SK-N-SH treated with all-trans-retinoic acid at 6 μM for 48 hours (cell line): ENCODE data around the gene CHL1.

Experiments
- ATAC-seq: fragments of 200-7000 bp; cut with Tn5 transposase; 3 replicates; pipeline ENCODE4 v1.9.1; 2020; ENCODE audit warnings: mild to moderate bottlenecking, moderate library complexity
- ARNTL ChIP-seq: fragments of 450-650 bp; formaldehyde crosslinking; IDR thresholded peaks from 2 replicates; pipeline ENCODE4 v1.5.0; 2020; ENCODE audit warnings: low read depth, mild to moderate bottlenecking, moderate library complexity, borderline replicate concordance
- ESRRG ChIP-seq: fragments of 250-450 bp; sonication (Bioruptor Pico); IDR thresholded peaks from 2 replicates; pipeline ENCODE4 v1.6.1; 2021; ENCODE audit warnings: mild to moderate bottlenecking
- GLIS3 ChIP-seq: fragments of 250-450 bp; sonication (Bioruptor Pico); IDR thresholded peaks from 2 replicates; pipeline ENCODE4 v1.5.0; 2020; ENCODE audit warnings: mild to moderate bottlenecking, moderate library complexity
- OSR1 ChIP-seq: fragments of 250-450 bp; sonication (Bioruptor Pico); IDR thresholded peaks from 2 replicates; pipeline ENCODE4 v1.8.0; 2022; ENCODE audit warnings: moderate library complexity, mild to moderate bottlenecking, inconsistent platforms
- PPARA ChIP-seq: fragments of 250-450 bp; sonication (Bioruptor Pico); IDR thresholded peaks from 2 replicates; pipeline ENCODE4 v1.5.0; 2020; ENCODE audit warnings: mild to moderate bottlenecking, borderline replicate concordance
- RARB ChIP-seq: fragments of 250-450 bp; sonication (Bioruptor Pico); IDR thresholded peaks from 2 replicates; pipeline ENCODE4 v1.8.0; 2021; ENCODE audit warnings: mild to moderate bottlenecking, moderate library complexity
- TCF4 ChIP-seq: fragments of 250-450 bp; sonication (Bioruptor Pico); IDR thresholded peaks from 2 replicates; pipeline ENCODE4 v1.8.0; 2021; ENCODE audit warnings: mild to moderate bottlenecking, moderate library complexity, borderline replicate concordance
- TOX ChIP-seq: fragments of 250-450 bp; sonication (Bioruptor Pico); IDR thresholded peaks from 2 replicates; pipeline ENCODE4 v1.8.0; 2021; ENCODE audit warnings: mild to moderate bottlenecking, moderate library complexity, borderline replicate concordance
- ZC3H10 ChIP-seq: fragments of 250-450 bp; sonication (Bioruptor Pico); IDR thresholded peaks from 2 replicates; pipeline ENCODE4 v1.5.1; 2021; ENCODE audit warnings: mild to moderate bottlenecking, moderate library complexity
- ZFP3 ChIP-seq: fragments of 250-450 bp; sonication (Bioruptor Pico); IDR thresholded peaks from 2 replicates; pipeline ENCODE4 v1.5.0; 2020; ENCODE audit warnings: mild to moderate bottlenecking, moderate library complexity
- ZFP30 ChIP-seq: fragments of 450-650 bp; formaldehyde crosslinking; IDR thresholded peaks from 2 replicates; pipeline ENCODE4 v1.5.0; 2022; ENCODE audit warnings: mild to moderate bottlenecking, moderate library complexity
- ZNF565 ChIP-seq: fragments of 450-650 bp; formaldehyde crosslinking; conservative IDR thresholded peaks from 2 replicates; pipeline ENCODE4 v1.5.0; 2020; ENCODE audit warnings: low read depth, mild to moderate bottlenecking, moderate library complexity
- ZNF70 ChIP-seq: fragments of 450-650 bp; formaldehyde crosslinking; IDR thresholded peaks from 2 replicates; pipeline ENCODE4 v1.5.0; 2020; ENCODE audit warnings: mild to moderate bottlenecking, moderate library complexity
- ZNF8 ChIP-seq: fragments of 450-650 bp; formaldehyde crosslinking; IDR thresholded peaks from 2 replicates; pipeline ENCODE4 v1.5.0; 2020; ENCODE audit warnings: mild to moderate bottlenecking, moderate library complexity
- TF ChIP-seq, protein P1 (sequence below): fragments of 250-450 bp; sonication (Bioruptor Pico); IDR thresholded peaks from 2 replicates; pipeline ENCODE4 v1.8.0; 2021; ENCODE audit warnings: low read depth, mild to moderate bottlenecking, moderate library complexity, borderline replicate concordance
- TF ChIP-seq, protein P2 (sequence below): fragments of 250-450 bp; sonication (Bioruptor Pico); IDR thresholded peaks from 2 replicates; pipeline ENCODE4 v1.5.1; 2020; ENCODE audit warnings: low read depth, mild to moderate bottlenecking, moderate library complexity
- TF ChIP-seq, protein P3 (sequence below): fragments of 250-450 bp; sonication (Bioruptor Pico); IDR thresholded peaks from 2 replicates; pipeline ENCODE4 v1.8.0; 2020; ENCODE audit warnings: mild to moderate bottlenecking, moderate library complexity, borderline replicate concordance
- TF ChIP-seq, protein P4 (sequence below): fragments of 250-450 bp; sonication (Bioruptor Pico); IDR thresholded peaks from 2 replicates; pipeline ENCODE4 v1.5.1; 2021; ENCODE audit warnings: mild to moderate bottlenecking, moderate library complexity
- TF ChIP-seq, protein P5 (sequence below): fragments of 250-450 bp; sonication (Bioruptor Pico); IDR thresholded peaks from 2 replicates; pipeline ENCODE4 v1.5.0; 2020; ENCODE audit warnings: mild to moderate bottlenecking, moderate library complexity

The CHL1 gene

DNA sequence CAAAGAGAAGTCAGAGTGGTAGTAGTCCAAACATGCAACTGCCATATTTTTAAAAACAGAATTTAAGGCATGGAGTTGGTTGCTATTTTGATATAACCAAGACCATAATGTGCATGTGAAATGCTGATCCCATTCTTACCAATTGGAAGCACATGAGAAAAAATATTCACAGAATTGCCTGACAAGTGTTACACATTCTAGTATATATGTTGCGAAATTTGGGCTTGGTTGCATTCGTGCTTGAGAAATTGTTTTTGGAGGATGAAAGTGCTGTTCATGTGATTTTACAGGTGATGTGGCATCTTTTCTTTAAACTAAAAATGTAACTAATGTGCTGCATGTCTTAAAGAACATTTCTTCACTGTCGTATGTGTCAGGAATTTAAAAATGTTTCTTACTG, 199.7 kb downstream of the CHL1 start:
- no peak for ATAC-seq
- TF ChIP-seq TCF4 (CRISPR knock-in tag) (no peak), RARB (CRISPR knock-in tag) (no peak), ZNF565 (no peak), ZNF8 (no peak), OSR1 (CRISPR knock-in tag) (no peak), ZNF70 (CRISPR knock-in tag) (no peak), ZFP3 (CRISPR knock-in tag) (no peak), TOX (CRISPR knock-in tag) (no peak), ARNTL (CRISPR knock-in tag) (no peak), ZFP30 (no peak), GLIS3 (no peak)
- TF ChIP-seq, protein P1, sequence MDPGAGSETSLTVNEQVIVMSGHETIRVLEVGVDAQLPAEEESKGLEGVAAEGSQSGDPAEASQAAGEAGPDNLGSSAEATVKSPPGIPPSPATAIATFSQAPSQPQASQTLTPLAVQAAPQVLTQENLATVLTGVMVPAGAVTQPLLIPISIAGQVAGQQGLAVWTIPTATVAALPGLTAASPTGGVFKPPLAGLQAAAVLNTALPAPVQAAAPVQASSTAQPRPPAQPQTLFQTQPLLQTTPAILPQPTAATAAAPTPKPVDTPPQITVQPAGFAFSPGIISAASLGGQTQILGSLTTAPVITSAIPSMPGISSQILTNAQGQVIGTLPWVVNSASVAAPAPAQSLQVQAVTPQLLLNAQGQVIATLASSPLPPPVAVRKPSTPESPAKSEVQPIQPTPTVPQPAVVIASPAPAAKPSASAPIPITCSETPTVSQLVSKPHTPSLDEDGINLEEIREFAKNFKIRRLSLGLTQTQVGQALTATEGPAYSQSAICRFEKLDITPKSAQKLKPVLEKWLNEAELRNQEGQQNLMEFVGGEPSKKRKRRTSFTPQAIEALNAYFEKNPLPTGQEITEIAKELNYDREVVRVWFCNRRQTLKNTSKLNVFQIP (CRISPR knock-in tag) = no peak
- TF ChIP-seq, protein P2, sequence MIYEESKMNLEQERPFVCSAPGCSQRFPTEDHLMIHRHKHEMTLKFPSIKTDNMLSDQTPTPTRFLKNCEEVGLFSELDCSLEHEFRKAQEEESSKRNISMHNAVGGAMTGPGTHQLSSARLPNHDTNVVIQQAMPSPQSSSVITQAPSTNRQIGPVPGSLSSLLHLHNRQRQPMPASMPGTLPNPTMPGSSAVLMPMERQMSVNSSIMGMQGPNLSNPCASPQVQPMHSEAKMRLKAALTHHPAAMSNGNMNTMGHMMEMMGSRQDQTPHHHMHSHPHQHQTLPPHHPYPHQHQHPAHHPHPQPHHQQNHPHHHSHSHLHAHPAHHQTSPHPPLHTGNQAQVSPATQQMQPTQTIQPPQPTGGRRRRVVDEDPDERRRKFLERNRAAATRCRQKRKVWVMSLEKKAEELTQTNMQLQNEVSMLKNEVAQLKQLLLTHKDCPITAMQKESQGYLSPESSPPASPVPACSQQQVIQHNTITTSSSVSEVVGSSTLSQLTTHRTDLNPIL (CRISPR knock-in tag) = no peak

DNA sequence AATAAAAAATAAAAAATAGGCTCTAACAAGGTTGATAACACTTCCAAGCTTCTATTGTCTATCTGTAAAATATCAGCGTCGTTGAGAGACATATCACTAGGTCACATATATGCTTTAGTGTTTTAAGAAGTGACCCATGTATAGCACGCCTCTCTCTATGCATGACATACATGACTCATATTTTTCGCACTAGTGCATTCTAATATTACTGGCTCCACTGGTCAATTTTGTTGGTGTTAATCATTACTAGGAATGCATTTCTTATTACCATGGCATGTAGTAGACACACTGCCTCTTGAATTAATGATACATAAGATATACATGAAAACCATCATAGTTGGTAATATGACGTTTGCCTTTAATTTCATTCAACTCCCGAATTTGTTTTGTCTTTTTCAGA, 203.1 kb downstream of the CHL1 start:
- ATAC-seq = no peak
- TF ChIP-seq ZNF8 (no peak), ZNF565 (no peak), TCF4 (CRISPR knock-in tag) (no peak), OSR1 (CRISPR knock-in tag) (no peak), ZFP3 (CRISPR knock-in tag) (no peak), ESRRG (CRISPR knock-in tag) (no peak), ZFP30 (no peak), PPARA (CRISPR knock-in tag) (no peak), ZNF70 (CRISPR knock-in tag) (no peak), RARB (CRISPR knock-in tag) (no peak), TOX (CRISPR knock-in tag) (no peak), ZC3H10 (CRISPR knock-in tag) (no peak)
- TF ChIP-seq, protein P2 (CRISPR knock-in tag) = no peak
- TF ChIP-seq, protein P3, sequence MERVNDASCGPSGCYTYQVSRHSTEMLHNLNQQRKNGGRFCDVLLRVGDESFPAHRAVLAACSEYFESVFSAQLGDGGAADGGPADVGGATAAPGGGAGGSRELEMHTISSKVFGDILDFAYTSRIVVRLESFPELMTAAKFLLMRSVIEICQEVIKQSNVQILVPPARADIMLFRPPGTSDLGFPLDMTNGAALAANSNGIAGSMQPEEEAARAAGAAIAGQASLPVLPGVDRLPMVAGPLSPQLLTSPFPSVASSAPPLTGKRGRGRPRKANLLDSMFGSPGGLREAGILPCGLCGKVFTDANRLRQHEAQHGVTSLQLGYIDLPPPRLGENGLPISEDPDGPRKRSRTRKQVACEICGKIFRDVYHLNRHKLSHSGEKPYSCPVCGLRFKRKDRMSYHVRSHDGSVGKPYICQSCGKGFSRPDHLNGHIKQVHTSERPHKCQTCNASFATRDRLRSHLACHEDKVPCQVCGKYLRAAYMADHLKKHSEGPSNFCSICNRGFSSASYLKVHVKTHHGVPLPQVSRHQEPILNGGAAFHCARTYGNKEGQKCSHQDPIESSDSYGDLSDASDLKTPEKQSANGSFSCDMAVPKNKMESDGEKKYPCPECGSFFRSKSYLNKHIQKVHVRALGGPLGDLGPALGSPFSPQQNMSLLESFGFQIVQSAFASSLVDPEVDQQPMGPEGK (CRISPR knock-in tag) = no peak
- TF ChIP-seq, protein P4, sequence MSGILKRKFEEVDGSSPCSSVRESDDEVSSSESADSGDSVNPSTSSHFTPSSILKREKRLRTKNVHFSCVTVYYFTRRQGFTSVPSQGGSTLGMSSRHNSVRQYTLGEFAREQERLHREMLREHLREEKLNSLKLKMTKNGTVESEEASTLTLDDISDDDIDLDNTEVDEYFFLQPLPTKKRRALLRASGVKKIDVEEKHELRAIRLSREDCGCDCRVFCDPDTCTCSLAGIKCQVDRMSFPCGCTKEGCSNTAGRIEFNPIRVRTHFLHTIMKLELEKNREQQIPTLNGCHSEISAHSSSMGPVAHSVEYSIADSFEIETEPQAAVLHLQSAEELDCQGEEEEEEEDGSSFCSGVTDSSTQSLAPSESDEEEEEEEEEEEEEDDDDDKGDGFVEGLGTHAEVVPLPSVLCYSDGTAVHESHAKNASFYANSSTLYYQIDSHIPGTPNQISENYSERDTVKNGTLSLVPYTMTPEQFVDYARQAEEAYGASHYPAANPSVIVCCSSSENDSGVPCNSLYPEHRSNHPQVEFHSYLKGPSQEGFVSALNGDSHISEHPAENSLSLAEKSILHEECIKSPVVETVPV (CRISPR knock-in tag) = no peak
- TF ChIP-seq, protein P5, sequence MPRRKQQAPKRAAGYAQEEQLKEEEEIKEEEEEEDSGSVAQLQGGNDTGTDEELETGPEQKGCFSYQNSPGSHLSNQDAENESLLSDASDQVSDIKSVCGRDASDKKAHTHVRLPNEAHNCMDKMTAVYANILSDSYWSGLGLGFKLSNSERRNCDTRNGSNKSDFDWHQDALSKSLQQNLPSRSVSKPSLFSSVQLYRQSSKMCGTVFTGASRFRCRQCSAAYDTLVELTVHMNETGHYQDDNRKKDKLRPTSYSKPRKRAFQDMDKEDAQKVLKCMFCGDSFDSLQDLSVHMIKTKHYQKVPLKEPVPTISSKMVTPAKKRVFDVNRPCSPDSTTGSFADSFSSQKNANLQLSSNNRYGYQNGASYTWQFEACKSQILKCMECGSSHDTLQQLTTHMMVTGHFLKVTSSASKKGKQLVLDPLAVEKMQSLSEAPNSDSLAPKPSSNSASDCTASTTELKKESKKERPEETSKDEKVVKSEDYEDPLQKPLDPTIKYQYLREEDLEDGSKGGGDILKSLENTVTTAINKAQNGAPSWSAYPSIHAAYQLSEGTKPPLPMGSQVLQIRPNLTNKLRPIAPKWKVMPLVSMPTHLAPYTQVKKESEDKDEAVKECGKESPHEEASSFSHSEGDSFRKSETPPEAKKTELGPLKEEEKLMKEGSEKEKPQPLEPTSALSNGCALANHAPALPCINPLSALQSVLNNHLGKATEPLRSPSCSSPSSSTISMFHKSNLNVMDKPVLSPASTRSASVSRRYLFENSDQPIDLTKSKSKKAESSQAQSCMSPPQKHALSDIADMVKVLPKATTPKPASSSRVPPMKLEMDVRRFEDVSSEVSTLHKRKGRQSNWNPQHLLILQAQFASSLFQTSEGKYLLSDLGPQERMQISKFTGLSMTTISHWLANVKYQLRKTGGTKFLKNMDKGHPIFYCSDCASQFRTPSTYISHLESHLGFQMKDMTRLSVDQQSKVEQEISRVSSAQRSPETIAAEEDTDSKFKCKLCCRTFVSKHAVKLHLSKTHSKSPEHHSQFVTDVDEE = no peak

DNA sequence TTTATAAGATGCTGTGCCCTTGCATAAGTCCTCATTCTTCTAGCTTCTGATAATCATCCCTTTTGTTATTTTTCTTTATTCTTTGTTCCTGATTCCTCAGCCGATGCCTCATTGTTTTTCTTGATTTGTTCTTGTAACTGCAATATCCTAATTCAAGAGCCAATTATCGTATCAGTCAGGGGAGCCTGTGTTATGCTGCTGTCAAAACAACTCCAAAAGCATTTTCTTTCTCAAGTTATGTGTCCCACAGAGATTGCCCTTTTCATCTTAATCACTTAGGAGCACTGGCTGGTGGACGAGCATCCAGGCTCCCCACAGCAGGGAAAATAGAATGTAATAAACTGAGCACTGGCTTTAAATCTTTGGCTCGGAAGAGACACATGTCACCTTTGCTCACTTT, 207.3 kb downstream of the CHL1 start:
- TF ChIP-seq OSR1 (CRISPR knock-in tag) (no peak), TCF4 (CRISPR knock-in tag) (no peak)
- TF ChIP-seq, protein P4 (CRISPR knock-in tag) = no peak
- TF ChIP-seq, all 23 proteins: peak for 0
- no peak for ATAC-seq
